ENCODE measurements around the gene VTN.

VTN gene

GRCh38 chr17:28407130-28407973, 37.2 kb upstream of the VTN start:
- H3K4me3 ChIP-seq (ENCODE audit: low read depth, low read length), result no peak overlapping the region
- TF ChIP-seq, protein P1, sequence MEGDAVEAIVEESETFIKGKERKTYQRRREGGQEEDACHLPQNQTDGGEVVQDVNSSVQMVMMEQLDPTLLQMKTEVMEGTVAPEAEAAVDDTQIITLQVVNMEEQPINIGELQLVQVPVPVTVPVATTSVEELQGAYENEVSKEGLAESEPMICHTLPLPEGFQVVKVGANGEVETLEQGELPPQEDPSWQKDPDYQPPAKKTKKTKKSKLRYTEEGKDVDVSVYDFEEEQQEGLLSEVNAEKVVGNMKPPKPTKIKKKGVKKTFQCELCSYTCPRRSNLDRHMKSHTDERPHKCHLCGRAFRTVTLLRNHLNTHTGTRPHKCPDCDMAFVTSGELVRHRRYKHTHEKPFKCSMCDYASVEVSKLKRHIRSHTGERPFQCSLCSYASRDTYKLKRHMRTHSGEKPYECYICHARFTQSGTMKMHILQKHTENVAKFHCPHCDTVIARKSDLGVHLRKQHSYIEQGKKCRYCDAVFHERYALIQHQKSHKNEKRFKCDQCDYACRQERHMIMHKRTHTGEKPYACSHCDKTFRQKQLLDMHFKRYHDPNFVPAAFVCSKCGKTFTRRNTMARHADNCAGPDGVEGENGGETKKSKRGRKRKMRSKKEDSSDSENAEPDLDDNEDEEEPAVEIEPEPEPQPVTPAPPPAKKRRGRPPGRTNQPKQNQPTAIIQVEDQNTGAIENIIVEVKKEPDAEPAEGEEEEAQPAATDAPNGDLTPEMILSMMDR (IDR thresholded peaks at IDR 0.05; ENCODE audit: low read depth, low read length), result no peak

DNA sequence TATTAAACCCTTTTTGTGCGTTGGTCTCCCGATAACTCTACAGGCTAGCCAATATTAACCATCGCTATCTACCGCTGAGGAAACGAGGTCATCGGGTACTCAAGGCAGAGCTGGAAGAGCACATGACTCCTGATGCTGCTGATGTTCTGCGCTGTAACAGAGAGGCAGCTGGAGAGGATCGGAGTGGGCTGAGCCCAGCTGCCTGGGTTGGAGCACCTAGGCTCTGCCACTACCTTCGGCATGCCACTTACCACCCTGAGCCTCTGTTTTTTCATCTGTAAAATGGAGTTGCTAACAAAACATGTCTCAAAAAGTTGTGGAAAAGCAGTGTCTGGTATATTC, 36.3 kb upstream of the VTN start:
- no peak overlapping the region for H3K4me3 ChIP-seq (ENCODE audit: low read depth, low read length)
- TF ChIP-seq, protein P1 (IDR thresholded peaks at IDR 0.05; ENCODE audit: low read depth, low read length), result no peak

GRCh38 chr17:28405632-28406472, 35.7 kb upstream of the VTN start, which contains the start of gene SLC46A1:
TSS of gene SLC46A1 (minus strand) at chr17:28406212. CDS start at chr17:28406114, 98 bp downstream.
- TF ChIP-seq, protein P1 (IDR thresholded peaks at IDR 0.05; ENCODE audit: low read depth, low read length), result no peak
- H3K4me3 ChIP-seq (ENCODE audit: low read depth, low read length), result peak within 1 kb of the TSS; percentile 38

DNA sequence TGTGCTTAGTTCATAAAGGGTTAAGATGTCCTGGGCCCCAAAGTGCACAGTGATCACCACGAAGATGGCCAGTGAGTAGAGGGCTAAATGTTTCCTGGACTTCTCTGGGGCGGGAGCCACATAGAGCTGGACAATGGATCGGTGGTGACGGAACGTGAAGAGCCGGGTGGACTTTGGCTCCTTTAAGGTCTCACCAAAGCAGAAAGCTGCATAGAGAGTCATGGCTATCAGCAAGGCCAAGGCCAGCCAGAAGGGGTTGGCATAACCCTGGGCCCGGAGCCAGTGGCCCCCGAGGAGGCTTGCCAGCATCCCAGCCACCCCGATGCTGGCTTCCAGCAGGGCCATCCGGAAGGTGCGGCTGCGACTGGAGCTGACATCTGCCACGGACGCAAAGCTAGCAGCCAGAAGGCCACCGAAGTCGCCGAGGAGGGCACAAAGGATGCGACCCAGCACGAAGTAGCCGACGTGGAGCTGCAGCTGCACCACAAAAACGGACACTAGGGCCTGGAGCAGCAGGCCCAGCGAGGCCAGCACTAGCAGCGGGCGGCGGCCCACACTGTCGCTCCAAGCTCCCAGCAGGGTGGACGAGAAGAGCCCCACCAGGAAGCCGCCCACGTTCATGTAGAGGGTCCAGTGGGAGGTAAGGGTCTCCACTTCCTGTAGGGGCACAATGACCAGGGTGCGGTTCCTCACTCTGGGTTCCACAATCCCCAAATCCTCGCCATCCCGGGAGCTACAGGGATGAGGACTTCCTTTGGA, 34.9 kb upstream of the VTN start:
- H3K4me3 ChIP-seq (ENCODE audit: low read depth, low read length), result no peak overlapping the region
- TF ChIP-seq, protein P1 (IDR thresholded peaks at IDR 0.05; ENCODE audit: low read depth, low read length), result no peak

GRCh38 chr17:28404461-28404811, 34.3 kb upstream of the VTN start:
- TF ChIP-seq, protein P1 (IDR thresholded peaks at IDR 0.05; ENCODE audit: low read depth, low read length), result no peak

GRCh38 chr17:28404007-28404406, 33.9 kb upstream of the VTN start:
- H3K4me3 ChIP-seq (ENCODE audit: low read depth, low read length), result no peak overlapping the region
- TF ChIP-seq, protein P1 (IDR thresholded peaks at IDR 0.05; ENCODE audit: low read depth, low read length), result no peak

More at GRCh38 chr17:28404461-28404811, 34.3 kb upstream of the VTN start:
- H3K4me3 ChIP-seq (ENCODE audit: low read depth, low read length), result no peak overlapping the region

Measured in WI38 (cell line).